Astrocyte of the hippocampus (primary cell): ENCODE data around the gene PPP1R13B.
"Not testable (repeated sequence)": the region's sequence is repeated elsewhere in the genome, so short reads cannot be mapped to it uniquely, and the experiment has no call there.

Experiments
- DNase-seq: peaks from one replicate; pipeline ENCODE4 v3.0.0; 2011; ENCODE audit warnings: low read depth, low spot score

The PPP1R13B gene

DNA sequence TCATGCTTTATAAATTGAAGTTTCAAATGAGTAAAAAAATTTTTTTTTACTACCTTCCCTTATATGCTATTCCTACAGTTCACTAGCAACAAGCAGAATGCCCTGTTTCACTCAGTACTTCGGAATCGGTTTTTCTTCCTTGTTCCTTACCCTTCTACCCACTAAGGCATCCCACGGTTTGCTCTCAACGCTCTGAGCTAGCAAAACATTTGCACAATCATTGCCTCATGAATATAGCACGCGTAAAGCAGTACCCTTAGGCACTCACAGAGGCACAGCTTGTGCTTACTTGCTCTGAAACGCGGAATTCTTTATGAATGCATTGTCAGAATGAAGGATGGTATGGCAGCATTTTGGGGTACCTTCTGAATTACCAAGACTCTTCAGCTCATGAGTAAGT is 45.0 kb downstream of the PPP1R13B start:
- no peak for DNase-seq

DNA sequence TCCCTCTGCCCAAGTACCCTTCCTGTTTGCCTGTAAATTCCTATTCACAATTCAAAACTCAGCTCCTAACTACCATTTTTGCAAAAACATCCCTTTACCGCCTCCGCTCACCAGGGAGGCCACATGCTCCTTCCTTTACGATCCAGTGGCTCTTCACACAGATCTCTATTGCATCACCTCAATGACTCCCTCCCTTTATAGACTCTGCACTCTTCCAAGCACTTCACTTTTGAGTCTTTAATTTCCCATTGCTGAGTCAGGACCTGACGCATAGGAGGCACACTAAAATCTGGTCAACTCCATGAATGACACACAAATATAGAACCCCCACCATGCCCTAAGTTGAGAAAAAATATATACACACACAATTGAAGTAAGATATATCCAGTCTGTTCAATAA is 45.9 kb downstream of the PPP1R13B start:
- peak; percentile 54 for DNase-seq

DNA sequence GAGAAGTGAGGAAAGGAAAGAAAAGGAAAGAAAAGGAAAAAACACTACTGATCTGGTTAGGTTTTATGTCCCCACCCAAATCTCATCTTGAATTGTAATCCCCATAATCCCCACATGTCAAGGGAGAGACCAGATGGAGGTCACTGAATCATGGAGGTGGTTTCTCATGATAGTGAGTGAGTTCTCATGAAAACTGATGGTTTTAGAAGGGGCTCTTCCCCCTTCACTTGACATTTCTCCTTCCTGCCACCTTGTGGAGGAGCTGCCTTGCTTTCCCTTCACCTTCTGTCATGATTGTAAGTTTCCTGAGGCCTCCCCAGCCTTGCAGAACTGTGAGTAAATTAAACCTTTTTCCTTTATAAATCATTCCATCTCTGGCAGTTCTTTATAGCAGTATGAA is 54.2 kb downstream of the PPP1R13B start:
- not testable (repeated sequence) for DNase-seq

DNA sequence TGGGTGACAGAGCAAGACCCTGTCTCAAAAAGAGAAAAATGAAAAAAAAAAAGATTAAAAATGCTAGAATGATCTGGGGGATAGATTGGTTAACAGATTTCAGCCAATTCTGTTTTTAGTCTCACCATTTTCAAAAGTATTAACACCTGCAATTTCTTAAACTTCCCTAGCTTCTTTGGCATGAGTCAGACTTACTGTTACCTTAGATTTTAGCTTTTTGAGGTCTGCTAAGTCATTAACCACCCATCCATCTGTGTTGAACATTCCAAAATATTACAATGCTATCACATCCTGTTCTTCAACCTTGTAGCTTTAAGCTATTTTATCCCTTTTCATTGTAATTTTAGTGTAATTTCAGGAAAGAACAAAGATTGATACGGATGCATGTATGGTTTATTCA is 59.3 kb downstream of the PPP1R13B start:
- no peak for DNase-seq

DNA sequence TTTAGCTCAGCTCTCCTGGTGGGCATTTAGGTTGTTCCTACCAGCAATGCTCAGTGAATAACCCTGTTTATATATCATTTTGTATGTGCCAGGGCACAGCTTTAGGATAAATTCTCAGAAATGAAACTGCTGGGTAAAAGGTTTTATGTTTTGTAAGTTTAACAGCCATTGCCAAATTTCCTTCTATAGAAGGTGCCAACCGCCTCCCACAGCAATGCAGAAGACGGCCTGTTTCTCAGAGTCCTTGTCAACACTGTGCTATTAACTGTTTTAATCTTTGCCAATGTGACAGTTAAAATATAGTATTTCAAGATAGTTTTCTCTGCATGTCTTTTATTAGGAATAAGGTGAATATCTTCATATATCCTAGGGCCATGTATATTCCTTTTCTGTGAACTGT is 65.0 kb downstream of the PPP1R13B start:
- no peak for DNase-seq

DNA sequence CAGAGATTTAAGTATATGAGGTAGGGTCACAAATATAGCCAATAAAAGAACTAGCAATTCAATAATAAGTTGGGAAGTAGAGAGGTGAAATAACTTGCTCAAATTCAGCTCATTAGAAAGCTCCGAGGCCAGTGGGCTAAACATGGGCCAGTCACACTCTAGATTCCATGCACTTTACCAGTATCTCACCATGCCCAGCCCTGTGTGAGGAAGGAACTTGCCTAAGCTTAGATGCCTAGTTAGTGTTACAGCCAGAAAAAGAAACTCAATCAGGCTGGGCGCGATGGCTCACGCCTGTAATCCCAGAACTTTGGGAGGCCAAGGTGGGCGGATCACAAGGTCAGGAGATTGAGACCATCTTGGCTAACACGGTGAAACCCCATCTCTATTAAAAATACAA is 71.1 kb downstream of the PPP1R13B start:
- not testable (repeated sequence) for DNase-seq

DNA sequence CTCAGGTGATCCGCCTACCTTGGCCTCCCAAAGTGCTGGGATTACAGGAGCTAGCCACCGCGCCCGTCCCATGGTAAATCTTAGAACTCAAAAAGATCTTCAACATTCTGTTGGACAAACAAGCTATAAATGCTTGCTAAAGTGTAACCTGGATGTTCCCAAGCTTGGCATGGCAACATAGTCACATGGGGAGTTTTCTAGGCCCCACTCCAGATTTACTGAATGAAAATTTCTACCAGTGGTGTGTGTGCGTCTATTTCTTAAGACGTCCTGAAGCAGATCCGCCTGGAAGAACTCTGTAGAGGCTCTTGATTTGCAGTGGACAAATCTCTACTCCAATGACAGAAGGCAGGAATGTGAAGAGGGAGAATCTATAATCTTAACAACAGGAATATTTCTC is 71.9 kb downstream of the PPP1R13B start:
- DNase-seq = no peak

DNA sequence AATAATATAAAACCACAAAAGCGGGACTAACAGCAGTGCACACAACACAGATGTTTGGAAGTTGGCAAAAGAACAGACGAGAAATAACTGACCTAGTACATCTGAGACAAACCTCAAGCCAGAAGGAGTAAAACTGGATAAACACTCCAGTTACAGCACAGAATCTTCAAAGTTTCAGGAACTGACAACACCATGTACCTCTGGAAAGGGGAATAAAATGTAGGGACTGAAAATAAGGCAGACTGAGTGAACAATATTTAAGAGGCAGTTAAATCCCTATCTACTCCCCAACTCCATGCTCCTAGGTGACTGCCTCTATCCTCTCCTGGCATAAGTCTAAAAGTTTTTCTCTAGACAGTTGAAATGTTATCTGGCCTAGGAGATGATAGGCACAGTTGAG is 73.9 kb downstream of the PPP1R13B start:
- DNase-seq = no peak

DNA sequence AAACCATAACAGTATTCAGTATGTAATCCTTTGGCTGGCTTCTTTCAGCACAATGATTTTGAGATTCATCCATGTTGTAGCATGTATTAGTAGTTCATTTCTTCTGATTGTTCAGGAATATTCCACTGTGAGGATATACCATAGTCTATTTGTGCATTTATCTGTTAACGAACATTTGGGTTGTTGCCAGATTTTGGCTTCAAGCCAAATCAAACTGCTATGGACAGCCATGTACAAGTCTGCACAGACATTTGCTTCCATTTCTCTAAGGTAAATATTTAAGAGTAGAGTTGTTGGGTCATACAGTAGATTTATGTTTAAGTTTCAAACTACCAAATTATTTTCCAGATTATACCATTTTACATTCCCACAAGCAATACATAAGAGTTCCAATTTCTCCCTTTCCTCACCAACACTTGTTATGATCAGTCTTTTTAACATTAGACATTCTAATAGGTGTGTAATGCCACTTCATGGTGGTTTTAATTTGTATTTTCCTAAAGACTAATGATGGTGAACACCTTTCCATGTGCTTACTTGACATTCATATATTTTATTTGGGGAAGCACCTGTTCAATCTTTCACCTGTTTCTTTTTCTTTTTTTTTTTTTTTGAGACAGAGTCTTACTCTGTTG is 75.2 kb downstream of the PPP1R13B start:
- DNase-seq = no peak

DNA sequence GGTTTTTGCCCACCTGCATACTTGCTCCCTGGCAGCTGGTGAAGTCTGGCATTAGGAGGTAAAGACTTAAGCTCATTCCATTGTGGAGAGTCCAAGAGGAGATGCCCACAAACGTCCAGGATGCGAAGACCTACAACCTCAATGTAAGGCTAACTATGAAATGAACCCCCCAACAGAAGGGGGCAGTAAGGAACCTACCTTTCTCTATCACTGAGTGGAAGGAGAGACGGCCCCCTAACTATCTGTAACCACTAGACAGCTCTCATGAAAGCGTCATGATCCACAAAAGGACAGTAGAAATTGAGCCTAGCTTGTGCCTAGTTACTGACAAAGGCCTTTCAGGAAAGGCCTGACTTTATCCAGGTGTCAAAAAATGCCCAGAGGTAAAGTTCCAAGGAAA is 76.5 kb downstream of the PPP1R13B start:
- no peak for DNase-seq

DNA sequence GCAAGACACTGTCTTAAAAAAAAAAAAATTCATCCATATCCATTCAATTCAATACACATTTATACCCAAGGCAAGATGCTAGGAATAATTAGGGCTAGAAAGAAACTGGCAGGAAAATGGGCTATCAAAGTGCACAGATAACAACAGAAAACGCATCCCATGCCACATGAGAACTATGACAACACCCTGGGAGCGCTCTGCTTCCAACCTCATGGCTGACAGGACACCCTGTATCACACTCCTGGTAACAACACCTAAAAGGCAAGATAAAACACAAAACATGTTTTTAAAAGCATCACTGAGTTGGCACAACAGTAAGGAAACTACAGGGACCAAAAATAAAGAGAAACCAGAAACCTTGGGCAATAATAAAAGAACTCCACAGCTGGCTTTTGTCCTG is 76.9 kb downstream of the PPP1R13B start:
- DNase-seq = no peak

DNA sequence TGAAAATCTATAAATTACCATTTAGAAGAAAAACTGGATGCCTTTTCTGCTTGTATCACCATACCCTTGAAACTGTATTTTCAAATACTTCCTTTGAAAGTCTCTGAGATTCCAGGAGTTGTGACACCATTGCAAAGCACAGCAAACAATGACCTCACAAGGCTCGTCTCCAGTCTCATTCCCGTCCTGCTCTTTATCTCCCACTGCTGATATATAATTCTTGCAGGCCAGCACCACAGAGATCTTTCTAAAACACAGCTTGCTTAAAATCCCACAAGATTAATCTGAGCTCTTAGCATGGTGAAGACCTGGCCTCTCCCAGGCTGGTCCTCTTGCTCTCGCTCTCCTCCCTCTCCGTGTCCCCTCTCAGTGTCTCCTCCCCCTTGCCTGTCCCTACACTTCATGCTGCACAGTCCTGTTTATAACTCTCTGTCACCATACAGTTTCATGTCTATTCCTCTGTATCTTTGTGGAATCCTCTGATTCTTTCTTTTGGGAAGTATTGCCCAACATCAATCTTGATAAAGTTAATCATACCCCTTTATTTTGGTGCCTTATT is 80.0 kb downstream of the PPP1R13B start:
- no peak for DNase-seq

DNA sequence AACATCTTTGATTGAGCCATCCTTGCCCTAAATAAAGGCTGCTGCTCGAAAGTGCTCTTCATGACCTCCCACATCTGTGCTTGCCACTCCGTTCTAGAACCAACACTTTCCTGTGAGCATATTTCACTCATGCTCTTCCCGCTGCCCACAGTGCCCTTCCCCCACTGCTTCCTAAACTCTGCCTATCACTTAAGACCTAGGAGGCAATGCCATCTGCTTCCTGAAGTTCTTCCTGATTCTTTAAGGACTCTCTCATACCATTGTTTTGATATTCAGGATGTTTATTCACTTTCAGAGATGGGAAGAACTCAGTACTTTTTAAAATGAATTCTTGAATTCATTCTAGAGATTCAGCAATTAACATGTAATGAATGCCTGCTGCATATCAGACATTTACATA is 81.8 kb downstream of the PPP1R13B start:
- DNase-seq = no peak

DNA sequence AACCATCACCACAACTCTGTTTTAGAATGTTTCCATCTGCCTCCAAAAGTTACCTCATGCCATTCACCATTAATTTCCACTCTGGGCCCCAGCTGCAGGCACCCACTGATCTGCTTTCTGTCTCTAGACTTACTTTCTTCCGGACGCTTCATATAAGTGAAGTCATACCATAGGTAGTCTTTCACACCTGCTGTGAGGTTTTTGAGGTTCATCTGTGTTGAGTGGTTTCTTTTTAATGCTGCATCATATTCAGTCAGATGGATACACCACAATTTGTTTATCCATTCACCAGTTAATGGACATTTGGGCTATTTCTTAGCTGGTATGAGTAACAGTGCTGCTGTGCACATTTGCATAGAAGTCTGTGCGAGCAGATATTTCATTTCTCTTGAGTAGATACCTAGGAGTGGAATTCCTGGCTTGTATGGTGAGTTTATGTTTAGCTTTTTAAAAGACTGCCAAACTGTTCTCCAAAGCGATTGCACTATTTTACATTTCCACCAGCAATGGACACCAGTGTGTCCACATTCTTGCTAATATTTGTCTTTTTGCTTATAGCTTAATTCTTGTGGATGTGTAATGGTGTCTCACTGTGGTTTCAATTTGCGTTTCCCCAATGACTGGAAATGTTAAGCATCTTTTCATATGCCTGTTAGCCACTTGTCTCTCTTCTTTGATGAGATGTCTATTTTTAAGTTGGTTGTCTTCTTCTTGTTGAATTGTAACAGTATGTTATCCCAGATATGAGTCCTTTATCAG is 83.5 kb downstream of the PPP1R13B start:
- DNase-seq = no peak

DNA sequence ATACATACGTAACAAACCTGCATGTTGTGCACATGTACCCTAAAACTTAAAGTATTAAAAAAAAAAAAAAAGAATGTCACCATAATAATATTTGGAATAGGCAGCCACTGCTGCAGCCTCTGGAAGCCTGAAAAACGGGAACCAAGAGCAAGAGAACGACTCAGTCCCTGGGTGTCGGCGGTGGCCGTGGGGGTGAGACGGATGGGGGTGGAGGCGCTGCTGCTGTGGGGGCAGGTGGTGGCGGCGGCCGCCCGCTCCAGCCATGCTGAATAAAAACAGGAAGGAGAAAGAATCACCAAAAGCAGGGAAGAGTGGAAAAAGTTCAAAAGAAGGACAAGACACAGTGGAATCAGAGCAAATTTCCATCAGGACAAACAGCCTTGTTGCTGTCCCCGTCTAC is 84.8 kb downstream of the PPP1R13B start:
- DNase-seq = no peak

DNA sequence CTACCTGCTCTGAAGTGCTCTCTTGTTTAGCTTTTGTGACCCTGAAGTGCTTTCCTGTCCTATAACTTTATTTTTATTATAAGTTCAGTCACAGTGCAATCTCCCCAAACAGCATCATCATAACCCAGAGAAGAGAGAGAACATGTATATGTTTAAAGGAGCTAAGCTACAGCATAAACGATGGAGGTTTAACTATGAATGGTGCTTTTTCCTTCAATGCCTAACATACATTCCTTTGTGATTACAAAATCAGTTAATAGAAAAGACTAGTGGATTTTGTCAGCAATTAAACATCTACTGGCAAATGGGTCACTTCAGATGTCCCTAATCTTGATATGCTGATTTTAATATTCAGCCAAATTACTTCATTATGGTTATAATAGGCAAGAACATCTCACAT is 85.3 kb downstream of the PPP1R13B start:
- peak; percentile 17 for DNase-seq

DNA sequence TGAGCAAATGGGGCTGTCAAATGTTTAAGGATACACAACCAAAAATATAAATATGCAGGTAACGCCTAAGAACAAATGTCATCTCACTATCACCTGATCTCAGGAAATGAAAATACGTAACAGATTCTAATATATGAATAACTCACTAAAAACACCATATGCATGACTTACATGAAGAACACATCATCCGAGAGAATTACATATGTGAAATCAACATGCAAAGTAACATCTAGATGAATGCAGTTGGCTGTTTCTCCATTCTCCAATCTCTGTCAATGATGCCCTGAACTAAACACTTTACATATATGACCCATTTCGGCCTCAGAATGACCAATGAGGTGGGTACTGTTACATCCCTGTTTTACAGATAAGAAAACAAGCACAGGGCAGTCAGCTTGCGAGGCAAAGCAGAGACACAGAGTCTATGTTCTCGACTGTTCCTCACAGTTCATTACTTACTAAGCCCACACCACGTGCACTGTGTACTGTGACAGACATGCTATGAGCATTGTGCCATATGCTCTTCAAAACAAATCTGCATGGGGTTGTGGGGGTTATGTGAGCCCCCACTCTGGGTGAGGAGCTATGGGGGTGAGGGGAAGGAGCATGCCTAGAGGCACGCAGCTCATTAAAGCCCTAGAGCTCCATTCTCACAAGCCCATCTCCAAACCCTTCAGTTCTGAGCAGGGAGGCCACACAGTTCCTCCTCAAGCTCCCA is 89.2 kb downstream of the PPP1R13B start:
- no peak for DNase-seq

DNA sequence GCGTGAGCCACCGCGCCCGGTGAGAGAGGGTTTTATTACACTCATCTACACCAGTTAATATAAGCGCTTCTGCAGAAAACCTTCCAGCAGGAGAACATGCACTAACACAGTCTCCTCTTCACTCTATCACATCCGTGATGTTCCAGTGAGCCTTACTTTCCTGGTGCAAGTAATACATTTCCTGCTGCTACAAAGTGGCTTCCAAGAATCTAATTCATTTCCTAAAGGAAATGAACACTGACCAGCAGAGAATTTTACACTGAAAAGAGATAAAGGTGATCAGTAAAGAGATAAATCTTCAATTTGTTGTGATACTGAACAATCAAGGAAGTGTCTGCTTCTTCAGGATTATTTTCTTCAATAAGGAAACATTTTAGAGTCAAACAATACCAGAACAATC is 92.3 kb downstream of the PPP1R13B start:
- DNase-seq = no peak

DNA sequence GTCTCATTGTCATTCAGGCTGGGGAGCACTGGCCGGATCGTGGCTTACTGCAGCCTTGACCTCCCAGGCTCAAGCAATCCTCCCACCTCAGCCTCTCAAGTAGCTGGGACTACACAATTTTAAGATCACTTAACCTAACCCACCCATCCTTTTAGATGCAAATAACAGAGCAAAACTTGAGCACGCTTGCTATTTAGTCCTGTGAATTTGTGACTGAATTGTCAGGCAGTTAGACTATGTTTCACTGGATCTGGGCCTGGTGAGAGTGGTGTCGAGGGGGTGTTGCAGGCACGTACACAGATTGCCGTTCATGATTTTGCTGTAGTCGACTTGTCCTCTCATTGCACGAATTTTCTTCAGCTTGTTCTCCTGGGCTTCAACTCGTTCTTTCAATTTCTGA is 93.6 kb downstream of the PPP1R13B start:
- no peak for DNase-seq

DNA sequence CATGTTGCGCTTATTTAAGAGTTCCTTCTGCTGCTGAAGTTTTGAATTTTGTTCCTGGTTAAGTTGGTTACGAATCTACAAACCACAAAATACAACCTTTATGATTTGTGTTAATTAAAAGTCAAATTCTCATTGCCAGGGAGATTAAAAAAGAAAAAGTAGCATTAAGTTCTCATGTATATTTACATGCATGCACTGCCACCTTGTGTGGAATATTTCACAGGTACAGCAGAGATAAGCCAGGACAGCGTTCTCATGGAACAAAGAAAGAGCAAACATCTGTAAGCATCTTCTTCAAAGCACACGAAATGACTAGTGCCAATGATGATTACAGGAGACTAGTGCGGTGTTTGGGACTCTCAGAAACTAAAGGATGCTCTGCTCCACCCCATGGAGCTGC is 97.5 kb downstream of the PPP1R13B start:
- DNase-seq = no peak

DNA sequence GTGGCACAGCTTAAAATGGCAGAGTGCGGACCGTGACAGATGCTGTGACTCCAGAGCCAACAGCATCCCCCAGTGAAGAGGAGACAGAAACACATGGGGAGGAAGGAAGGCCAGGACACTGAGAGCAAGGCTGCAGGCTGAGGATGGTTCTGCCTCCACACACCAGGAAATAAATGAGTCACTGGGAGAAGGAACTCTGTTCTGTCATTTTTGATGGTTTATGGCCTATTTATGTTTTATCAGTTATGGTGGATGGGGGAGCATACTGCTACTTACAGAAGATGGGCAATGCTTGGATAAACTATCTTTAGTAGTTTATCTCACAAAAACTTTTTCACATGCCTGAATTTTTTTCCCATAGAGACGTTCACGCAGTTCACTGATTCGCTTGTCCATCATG is 97.9 kb downstream of the PPP1R13B start:
- DNase-seq = no peak

DNA sequence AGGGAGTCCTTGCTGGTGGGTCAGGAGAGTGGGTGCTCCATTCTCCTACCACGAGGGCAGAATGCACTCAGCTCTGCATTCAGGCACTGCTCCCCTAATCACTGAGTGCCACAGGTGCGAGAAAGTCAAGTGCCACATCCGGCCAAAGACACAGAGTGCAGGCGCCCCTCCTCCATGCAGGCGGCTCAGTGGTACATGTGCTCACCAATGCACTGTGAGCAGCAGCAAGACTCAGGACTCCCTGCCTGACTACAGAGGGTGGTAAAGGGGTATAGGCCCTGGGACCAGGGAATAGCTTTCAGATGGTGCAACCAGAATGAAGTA is 98.9 kb downstream of the PPP1R13B start:
- DNase-seq = no peak

DNA sequence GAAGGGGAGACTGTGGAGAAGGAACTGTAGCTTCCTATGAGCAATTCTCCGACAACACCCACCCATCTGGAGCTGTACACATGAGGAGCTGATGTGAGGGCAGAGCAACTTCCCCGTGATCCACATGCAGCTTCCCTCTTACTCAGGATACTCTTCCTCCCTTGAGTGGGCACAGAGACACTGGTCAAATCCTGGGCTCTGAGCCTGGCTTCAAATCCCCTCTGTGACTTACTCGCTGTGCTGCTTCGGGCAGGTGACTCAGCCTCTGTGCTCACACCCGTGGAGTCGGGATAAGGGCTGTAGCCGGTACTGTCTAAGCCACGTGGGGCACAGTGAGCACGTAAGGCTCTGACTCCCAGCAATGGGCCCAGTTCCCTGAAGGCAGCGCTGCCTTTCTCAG is 100.7 kb downstream of the PPP1R13B start:
- peak; percentile 56 for DNase-seq
